CD4-positive, alpha-beta T cell treated with Interleukin-12 subunit alpha and Interleukin-12 subunit beta, for 1 hour (primary cell): ENCODE measurements around the gene CDH8.
"Not testable (repeated sequence)": the region's sequence is repeated elsewhere in the genome, so short reads cannot be mapped to it uniquely, and the experiment has no call there.

ENCODE experiments used
- DNase-seq: peaks from one replicate; pipeline ENCODE4 v3.0.0-alpha.2; 2020

Gene CDH8

DNA sequence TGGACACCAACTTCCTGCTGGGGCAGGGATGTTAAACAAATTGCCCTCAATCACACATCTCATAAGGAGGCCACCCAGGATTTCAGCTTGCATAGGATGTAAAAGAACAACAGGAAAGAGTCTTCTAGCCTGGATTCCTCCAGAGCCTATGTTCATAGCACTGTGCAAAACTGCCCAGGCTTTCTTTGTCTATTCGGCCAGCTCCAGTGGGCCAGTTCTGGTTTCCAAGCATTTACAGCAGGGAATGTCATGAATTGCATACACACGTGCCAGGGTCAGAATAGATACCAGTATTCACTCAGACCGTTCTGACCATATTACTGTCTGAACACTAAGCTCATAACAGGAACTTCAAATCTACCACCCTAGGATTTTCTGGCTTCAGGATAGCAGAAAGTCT, 273.2 kb downstream of the CDH8 start:
- DNase-seq, result no peak

DNA sequence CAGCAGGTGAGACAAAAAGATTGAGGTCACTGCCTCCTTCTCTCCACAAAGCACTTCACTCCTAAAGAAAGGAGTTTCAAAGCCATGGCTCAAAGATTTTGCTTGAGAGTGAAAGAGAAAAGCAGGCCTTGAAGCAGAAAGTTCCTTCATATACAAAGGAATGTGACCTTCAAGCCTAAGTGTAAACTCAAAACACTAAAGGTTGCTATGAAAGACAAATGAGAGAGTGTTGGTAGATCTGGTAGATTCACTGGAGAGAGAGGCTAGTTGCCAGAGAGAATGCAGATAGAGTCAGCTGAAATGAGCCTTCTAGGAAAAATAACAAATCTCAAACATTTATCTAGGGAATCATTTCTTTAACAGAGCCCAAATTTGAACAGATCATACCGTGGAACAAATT, 305.2 kb downstream of the CDH8 start:
- no peak for DNase-seq

DNA sequence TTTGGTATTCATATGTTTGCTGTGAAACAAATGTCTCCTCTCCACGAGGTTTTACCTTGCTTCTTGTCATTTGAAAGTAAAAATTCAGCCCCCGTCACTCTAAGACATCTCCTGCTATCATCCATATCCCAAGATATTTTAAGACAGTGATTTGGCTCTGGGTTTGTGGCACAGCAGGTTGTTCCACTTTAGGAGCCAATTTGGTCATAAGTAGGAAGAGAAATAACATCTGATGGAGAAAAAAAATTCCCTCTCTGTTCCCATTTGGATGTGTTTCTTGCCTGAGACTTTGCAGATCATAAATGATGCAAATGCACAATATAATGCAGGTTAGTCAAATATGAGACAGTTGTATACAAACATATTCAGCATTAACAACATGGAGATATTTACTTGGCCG, 309.5 kb downstream of the CDH8 start:
- no peak for DNase-seq

DNA sequence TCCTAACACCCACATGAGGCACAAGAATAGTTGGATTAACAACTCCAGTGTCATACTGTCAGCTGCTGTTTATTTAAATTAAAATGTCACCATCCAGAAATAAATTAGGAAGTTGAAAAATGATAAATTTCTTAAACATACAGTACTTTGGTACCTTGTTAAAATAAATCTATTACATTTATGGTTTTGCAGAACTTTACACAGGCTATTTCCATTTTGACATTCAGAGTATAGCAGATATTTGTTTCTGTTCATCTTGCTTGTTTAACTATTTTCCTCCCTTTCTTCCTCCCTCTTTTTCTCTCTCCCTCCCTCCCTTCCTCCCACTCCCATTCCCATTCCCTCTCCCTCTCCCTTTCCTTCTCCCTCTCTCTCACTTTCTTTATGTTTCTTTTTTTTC, 310.1 kb downstream of the CDH8 start:
- DNase-seq, result no peak

DNA sequence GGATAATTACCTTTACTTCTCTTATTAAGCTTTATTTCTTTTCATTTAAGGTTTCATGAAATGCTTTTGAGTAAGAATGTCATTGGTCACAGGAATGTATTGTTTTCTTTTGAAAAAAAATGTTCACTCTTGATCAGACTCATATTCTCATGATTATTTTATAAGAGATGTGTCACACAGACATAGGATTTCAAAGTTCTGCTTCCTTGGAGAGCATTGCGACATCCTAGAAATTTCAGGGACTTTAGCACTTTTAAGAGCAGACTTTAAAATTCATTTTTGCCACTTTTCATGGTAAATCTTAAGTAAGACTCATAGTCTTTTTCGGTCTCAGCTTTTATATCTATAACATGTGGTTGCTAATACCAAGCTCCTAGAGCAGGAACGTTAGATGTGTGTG, 314.7 kb downstream of the CDH8 start:
- DNase-seq, result no peak

DNA sequence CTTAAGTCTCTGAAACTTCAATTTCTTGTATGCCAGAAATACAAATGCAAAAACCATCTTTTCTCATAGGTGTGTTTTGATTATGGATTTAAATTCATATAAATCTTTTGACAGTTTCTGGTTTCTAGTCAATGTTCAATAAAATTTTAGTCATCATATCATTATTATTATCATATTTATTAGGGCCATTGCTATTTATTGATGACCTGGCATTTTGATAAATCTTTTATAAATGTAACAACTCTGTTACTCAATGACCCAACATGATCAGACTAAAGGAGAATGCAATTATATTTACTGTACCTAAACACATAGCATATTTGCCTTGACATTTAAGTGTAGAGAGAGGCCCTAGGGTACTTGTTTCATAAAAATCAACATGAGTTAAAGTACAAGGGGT, 320.8 kb downstream of the CDH8 start:
- no peak for DNase-seq

DNA sequence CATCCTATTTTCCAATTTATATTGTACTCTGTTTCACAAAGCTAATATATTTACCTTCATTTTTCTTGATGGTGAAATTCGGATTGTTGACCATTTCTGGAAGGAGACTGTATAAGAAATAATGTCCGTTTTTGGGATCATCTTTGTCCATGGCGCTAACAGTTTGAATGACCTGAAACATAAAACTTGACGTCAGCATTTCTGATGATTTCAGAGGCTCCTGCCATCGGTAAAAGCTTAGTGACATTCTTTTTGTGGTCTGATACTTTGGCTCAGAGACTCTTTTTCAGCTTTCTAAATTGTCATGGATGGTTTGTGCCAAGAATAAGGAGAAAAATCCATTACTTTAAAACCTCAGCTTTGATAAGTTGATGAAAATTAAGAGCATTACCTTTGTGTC, 322.5 kb downstream of the CDH8 start:
- no peak for DNase-seq

DNA sequence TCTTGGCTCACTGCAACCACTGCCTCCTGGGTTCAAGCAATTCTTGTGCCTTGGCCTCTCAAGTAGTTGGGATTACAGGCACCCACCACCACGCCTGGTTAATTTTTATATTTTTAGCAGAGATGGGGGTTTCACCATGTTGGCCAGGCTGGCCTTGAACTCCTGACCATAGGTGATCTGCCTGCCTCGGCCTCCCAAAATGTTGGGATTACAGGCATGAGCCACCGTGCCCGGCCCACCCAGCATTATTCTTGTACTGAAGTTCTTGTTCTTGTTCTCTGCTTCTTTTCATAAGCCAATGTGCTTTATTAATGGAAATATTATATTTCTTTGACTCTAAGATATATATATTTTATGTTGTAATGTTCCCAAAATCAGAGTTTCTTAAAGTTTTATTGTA, 336.6 kb downstream of the CDH8 start:
- not testable (repeated sequence) for DNase-seq

DNA sequence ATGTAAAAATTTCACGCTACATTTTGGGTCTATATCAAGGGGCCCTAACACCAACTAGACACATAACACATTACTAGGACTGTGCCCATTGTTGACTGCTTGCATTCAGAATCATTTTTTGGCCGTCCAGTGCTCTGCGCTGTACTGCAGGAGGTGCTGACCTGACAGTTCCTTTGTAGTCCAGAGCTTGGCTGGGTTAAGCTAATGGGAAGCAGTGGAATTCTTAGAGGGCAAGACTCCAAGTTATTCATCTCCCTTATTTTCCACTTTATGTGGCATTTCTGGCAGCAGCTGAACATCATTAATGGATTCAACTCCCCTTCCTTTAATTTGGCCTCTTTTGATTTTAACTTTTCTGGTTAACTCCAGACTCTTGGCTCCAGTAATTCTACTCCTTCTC, 351.7 kb downstream of the CDH8 start:
- no peak for DNase-seq

DNA sequence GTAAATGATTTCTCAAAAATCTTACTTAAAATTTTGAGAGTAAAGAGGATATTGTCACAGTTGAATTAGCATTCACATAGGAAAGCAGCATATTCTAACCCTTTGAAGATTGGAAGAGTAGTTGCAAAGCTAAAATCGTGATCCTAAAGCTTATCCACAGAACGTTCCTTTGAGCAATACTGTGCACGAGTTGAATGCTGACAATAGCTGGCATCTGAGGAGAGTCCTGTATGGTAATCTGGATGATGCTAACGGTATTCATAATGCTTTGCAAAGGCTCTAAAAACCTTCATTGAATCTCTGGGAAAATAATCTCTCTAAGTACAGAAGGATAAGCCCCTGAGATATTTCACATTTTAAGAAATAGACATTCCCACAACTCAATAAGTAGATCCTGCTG, 354.6 kb downstream of the CDH8 start:
- no peak for DNase-seq

DNA sequence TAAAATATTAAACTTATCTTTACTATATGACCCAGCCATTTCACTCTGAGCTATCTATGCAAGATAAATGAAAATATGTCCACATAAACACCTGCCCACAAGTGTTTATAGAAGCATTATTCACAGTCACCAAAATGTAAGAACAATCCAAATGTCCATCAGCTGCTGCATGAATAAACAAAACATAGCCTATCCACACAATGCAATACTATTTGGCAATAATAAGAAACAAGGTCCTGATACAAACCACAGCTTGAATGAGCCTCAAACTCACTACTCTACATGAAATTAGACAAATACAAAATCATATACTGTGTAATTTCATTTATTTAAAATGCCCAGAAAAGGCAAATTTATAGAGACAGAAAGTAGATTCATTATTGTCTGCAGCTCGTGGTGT, 355.1 kb downstream of the CDH8 start:
- no peak for DNase-seq

DNA sequence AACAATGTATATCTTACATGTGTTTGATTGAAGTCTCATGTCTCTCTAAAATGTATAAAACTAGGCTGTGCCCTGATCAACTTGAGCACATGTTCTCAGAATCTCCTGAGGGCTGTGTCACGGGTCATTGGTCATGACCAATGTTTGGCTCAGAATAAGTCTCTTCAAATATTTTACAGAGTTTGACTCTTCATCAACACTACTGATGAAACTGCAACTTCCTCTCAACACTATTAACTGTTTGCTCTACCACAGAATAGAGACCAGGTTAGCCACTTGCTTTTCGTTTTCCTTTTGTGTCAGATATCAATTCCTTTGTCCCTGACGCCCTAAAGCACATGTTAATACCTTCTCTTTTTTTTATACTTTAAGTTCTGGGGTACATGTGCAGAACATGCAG, 358.1 kb downstream of the CDH8 start:
- no peak for DNase-seq

DNA sequence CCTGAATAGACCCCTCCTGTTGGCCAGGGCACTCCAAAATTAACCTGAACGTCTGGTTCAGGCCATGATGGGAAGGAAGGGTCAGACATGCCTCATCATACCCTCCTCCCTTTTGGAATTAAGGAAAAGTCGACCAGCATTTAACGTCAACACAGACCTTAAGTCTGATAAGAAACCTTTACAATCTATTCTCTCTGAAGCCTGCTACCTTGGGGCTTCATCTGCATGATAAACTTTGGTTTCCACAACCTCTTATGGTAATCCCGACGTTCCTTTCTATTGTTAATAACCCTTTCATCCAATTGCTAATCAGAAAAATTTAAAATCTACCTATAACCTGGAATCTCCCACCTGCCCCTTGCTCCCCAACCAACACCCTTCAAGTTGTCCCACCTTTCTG, 358.5 kb downstream of the CDH8 start:
- DNase-seq, result no peak

DNA sequence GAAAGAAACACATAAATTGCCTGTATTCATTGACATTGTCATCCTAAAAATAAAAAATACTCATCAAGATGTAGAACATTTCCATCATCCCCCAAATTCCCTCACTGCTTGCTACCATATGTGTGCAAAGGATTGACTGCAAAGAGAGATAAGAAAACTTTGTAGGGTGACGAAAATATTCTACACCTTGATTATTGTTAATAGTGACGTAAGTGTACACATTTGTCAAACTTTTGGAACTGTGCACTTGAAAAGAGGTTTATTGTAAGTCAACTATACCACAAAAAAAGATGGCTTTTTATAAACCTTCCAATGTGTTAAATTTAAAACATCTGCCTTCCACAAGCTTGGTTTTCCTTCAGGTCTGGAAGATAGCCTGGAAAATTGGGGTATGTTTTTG, 359.5 kb downstream of the CDH8 start:
- DNase-seq, result no peak

DNA sequence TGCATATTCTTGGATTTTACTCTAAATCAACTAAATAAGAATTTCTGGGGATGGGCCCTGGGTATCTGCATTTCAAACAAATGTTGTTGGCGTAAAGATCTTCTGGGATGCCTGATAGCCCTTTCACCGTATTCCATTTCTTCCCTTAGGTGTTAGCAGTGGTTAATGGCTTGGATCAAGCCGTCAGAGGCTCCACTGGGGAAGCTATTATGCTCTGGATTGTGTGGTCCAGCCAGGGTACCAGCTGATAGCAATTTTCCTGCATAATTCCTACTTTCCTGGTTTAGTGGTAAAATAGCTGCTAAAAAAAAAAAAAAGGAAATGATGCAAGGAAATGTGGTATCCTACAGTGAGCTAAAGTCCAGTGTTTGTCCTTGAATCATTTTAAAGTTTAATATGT, 365.1 kb downstream of the CDH8 start:
- no peak for DNase-seq

DNA sequence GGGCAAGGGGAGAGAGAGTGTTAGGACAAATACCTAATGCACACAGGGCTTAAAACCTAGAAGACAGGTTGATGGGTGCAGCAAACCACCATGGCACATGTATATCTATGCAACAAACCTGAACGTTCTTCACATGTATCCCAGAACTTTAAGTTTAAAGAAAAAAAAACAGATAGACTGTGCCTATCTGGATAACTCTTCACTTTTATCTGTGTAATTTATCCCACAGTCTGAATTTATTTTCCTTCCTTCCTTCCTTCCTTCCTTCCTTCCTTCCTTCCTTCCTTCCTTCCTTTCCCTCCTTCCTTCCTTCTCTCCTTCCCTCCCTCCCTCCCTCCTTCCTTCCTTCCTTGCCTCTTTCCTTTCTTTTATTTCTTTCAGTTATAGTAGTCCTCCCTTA, 370.7 kb downstream of the CDH8 start:
- DNase-seq, result no peak

DNA sequence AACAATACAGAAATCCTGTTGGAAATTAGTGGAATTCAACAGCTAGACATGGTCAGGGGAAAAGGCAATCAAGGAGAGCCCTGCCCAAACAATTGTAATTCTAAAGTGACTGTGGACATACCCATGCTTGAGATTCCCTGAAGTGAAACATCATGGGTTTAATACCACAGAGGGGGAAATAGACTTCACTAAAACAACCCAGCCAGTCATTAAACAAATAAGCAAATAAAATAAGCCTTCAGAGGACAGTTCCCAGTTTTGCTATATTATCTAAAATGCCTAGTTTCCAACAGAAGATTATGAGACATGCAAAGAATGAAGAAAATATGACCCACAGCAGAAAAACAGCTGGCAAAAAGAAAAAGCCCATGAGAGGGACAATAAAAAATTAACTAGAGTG, 376.3 kb downstream of the CDH8 start:
- no peak for DNase-seq

DNA sequence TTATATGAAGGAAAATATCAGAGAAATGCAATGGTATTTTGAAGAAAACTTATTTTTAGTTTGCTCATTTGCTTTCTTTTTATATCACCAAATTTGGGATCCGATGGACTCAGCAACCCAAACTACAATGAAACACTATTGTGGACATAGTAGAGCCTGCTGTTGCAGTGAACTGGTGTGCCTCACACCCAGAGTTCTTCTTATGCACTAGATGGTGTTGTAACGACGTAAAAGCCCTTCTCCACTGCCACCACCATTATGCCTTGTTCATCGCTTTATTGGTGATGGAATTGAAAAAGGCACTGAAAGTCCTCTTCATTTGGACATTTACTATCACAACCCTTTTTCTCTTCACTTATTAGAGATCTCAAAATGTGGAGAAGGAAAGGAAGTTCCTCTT, 381.3 kb downstream of the CDH8 start:
- DNase-seq, result no peak

DNA sequence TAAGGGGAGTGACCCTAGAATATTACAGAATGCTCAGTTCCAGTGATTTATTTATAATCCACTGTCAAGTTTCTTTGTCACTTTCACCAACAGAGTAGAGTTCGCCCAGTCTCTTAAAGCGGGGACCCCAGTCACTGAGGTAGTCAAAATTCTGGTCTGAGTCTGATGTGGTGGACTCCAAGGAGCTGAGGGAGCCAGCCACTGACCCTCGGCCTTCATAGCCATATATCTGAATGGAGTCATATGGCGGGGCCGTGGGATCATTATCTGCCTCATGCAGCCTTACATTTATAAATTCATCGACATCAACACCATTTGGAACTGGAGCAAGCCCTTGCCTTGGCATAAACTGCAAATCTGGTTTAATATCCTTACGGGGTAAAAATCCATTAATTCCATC, 382.7 kb downstream of the CDH8 start:
- no peak for DNase-seq

DNA sequence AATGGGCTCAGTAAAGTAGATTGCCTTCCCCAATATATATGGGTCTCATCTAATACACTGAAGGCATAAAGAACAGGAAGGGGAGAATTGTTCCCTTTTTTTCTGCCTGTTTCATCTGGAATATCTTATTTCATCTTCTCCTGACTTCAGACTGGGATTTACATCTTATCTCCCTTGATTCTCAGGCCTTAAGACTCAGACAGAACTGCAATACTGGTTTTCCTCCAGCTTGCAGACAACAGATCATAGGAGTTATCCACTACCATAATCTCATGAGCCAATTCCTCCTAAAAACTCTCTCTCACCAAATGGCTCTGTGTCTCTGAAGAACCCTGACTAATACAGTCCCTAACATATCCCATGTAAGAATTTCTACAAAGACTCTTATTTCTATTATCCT, 390.7 kb downstream of the CDH8 start:
- no peak for DNase-seq

DNA sequence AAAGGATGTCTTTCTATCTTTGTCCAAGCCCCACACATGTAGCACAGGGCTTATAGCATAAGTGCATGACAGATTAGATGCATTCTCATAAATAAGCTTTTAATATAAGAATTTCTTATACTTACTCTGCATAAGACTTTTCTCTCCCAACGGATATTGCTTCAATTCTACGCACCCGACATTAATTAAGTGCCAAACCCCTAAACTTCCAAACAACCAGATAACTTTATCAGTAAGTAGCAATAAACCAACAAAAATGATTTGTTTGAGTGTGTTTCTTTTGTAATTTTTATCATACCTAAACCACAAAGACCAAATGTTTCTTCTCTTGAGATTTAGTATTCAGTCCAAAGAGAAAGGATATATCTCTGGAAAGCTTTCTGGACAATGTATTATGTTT, 391.5 kb downstream of the CDH8 start:
- no peak for DNase-seq

DNA sequence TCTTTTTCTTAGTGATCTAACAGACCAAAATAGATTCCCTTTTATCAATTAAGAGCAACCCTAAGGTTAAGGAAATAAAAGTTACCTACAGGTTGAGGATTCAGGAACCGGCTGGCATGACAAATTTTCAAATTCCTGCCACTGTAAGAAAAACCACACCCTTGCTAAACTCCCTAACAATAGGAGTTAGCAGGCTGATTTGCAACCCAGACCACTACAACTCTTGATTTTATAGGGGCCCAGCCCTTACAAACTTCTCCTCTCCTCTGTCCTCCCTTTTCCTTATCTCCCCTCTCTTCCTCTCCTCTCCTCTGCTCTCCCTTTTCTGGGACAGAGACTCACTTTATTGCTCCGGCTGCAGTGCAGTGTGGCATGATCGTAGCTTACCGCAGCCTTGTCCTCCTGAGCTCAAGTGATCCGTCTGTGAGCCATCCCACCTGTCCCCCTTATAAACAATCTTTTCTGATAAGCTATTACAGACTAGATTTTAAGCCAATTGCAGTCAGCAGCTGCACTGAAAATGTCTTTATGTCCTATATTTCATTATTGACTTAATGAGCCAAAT, 418.9 kb downstream of the CDH8 start:
- DNase-seq, result no peak

DNA sequence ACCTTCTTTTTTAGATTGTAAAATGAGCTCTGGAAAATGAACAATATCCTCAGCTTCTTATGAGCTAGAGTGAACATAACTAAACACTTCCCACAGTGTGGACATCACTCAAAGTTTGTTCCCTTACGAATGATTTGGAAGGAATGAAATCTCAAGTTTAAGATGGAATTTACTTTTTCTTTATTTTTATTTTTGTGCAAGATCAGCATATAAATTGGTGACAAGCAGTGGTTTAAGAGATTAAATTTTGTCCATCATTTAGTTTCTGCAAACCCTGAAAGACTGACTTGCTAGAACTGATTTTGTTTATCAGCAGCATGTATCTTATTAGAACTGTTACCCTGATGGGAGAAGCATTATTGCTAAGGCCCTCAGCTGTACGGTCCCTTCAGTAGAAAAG, 420.1 kb downstream of the CDH8 start:
- no peak for DNase-seq

DNA sequence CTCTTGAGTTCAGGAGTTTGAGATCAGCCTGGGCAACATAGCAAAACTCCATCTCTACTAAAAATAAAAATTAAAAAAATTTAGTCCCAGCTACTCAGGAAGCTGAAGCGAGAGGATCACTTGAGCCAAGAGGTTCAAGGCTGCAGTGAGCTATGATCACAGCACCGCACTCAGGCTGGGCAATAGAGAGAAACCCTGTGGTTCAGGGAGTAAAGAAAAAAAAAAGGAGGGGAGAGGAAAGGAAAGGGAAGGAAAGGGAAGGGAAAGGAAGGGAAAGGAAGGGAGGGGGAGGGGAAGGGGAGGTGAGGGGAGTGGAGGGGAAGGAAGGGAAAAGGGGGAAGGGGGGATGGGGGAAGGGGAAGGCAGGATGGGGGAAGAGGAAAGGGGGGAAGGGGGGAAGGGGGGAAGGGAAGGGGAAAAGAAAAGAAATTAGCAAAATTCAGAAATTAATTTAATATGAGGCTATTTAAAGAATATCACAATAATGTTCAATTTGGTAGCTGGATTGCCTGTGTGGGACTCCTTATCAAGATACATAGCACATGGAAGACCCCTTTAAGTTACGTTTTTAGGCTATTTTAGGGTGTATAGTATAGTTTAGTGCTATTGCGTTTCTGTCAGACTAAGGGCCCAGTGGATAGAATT, 424.3 kb downstream of the CDH8 start:
- no peak for DNase-seq

DNA sequence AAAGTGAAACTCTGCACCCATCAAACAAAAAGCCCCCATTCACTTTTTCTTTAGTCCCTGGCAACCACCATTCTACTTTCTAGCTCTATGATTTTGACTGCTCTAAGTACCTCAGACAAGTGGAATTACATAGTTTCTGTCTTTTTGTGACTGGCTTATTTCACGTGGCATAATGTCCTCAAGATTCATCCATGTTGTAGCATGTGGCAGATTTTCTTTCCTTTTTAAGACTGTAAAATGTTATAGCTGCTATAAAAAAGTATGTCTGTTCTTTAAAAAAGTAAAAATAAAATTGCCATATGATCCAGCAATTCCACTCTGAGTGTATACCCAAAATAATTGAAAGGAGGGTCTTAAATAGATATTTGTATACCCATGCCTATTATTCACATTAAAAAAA, 429.7 kb downstream of the CDH8 start:
- DNase-seq, result no peak
